LNCaP clone FGC (cell line): ENCODE results near the gene MAN1C1.

Experiments
- DNase-seq: peaks from one replicate; pipeline ENCODE4 v3.0.0-alpha.2; 2011; ENCODE audit warnings: low read depth
- H3K4me3 ChIP-seq: 2 replicates; pipeline ENCODE4 v1.5.1; 2011; ENCODE audit warnings: mild to moderate bottlenecking, low read depth, low read length, control low read depth
- TF ChIP-seq, protein P1 (sequence below): IDR thresholded peaks from 2 replicates; pipeline ENCODE4 v1.5.1; 2012; ENCODE audit warnings: mild to moderate bottlenecking; ENCODE audit not compliant: control insufficient read depth, insufficient read depth; ENCODE audit errors: extremely low read depth

The MAN1C1 gene

DNA sequence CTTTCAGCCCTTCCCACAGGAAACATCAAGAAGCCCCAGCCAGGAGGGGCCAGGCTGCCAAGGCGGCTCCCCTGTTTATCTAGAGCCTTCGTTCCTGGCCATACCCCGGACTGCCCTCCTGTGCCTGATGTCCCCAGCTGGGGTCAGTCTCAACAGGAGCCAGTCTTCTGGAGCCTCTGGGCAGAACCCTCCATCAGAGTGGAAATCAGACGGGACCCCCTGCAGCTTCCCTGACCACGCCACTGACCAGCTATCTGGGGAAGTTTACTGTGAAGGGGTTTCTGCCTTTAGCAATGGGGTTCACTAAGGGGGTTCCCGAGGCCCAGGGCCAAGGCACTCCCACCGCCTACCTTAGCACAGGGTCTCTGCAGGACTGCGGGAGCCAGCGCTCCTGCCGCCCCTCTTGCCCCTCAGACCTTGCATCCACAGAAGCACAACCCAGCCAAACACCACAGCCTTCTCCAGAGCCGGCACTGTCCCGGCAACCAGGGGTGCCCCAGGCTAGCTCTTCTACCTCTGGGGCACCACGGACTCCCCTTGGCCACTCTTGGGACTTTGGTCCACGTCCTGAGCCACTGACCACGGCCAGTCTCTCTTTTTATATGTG, 199.6 kb downstream of the MAN1C1 start:
- TF ChIP-seq, protein P1, sequence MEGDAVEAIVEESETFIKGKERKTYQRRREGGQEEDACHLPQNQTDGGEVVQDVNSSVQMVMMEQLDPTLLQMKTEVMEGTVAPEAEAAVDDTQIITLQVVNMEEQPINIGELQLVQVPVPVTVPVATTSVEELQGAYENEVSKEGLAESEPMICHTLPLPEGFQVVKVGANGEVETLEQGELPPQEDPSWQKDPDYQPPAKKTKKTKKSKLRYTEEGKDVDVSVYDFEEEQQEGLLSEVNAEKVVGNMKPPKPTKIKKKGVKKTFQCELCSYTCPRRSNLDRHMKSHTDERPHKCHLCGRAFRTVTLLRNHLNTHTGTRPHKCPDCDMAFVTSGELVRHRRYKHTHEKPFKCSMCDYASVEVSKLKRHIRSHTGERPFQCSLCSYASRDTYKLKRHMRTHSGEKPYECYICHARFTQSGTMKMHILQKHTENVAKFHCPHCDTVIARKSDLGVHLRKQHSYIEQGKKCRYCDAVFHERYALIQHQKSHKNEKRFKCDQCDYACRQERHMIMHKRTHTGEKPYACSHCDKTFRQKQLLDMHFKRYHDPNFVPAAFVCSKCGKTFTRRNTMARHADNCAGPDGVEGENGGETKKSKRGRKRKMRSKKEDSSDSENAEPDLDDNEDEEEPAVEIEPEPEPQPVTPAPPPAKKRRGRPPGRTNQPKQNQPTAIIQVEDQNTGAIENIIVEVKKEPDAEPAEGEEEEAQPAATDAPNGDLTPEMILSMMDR, result no peak
- H3K4me3 ChIP-seq, result no peak overlapping the region
- no peak for DNase-seq

DNA sequence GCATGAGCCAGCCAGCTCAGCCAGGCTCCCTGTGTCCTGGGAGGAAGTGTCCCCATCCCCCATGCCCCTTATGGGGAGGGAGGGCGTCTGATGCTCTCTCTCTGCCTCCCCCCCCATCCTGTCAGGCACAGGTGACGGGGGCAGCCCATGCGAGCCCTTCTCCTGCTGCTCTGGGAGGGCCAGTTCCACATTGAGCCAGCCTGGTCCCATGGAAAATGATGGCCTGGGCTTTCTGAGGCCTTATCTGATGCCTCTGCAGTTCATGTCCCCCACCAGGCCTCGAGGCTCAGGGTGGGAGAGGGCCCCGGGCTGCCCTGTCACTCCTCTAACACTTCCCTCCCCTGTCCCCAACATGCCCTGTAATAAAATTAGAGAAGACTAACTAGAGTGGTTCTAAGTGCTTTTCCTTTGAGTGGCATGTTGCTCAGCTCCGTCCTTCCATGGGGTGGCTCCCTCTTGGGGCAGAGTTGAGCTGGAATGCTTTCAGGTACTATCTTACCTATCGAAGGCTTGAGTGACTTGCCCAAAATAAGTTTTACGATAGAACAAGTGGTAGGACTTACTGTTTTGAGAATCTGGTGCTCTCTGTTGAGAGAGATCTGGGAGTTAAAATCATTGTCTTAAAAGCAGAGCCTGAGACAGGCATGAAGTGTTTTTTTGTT, 201.4 kb downstream of the MAN1C1 start:
- TF ChIP-seq, protein P1, result peak; percentile 42
- DNase-seq, result no peak
- H3K4me3 ChIP-seq, result no peak overlapping the region

- TF ChIP-seq, protein P1, result no peak
- DNase-seq, result no peak
- H3K4me3 ChIP-seq, result peak overlapping the region; percentile 71
Observed at GRCh38 chr1:25818569-25818968, 202.0 kb downstream of the MAN1C1 start.

GRCh38 chr1:25819491-25820246, 203.1 kb downstream of the MAN1C1 start, which contains the start of gene MTFR1L:
MTFR1L (plus strand) TSS chr1:25819954; CDS start chr1:25823105, 3,151 bp downstream.
- TF ChIP-seq, protein P1, result no peak
- peak; percentile 46 for DNase-seq
- peak within 1 kb of the TSS; percentile 71 for H3K4me3 ChIP-seq

- peak overlapping the region; percentile 71 for H3K4me3 ChIP-seq
- no peak for DNase-seq
- TF ChIP-seq, protein P1, result no peak
Observed at GRCh38 chr1:25820247-25821111, 203.9 kb downstream of the MAN1C1 start.

- TF ChIP-seq, protein P1, result no peak
- no peak for DNase-seq
- peak overlapping the region; percentile 71 for H3K4me3 ChIP-seq
Observed at GRCh38 chr1:25821112-25821476, 204.5 kb downstream of the MAN1C1 start.
